Ammon's horn (tissue), 1 donor: Measurements from ENCODE around the gene SYCE1.
A peak's percentile ranks its signal among the peaks of the same experiment; 100 is the strongest.
"Not testable (repeated sequence)": the region's sequence is repeated elsewhere in the genome, so short reads cannot be mapped to it uniquely, and the experiment has no call there.

Experiments used
- DNase-seq: peaks from one replicate; pipeline ENCODE4 v3.0.0-alpha.2; 2016; ENCODE audit warnings: low spot score

The SYCE1 gene

GRCh38 chr10:133557381-133557780 is 8.0 kb downstream of the SYCE1 start:
- no peak for DNase-seq

- DNase-seq, result no peak
Observed at GRCh38 chr10:133555521-133555920, 9.9 kb downstream of the SYCE1 start.

GRCh38 chr10:133554600-133554999 is 10.8 kb downstream of the SYCE1 start:
- DNase-seq, result no peak

GRCh38 chr10:133544506-133544905 is 20.9 kb downstream of the SYCE1 start:
- no peak for DNase-seq

GRCh38 chr10:133541441-133541975 is 23.9 kb downstream of the SYCE1 start:
- DNase-seq, result not testable (repeated sequence)

- no peak for DNase-seq
Observed at GRCh38 chr10:133537546-133538545, 27.5 kb downstream of the SYCE1 start.

GRCh38 chr10:133536198-133536597 is 29.2 kb downstream of the SYCE1 start:
- no peak for DNase-seq

GRCh38 chr10:133534417-133534816 is 31.0 kb downstream of the SYCE1 start:
- DNase-seq, result no peak

- DNase-seq, result no peak
Observed at GRCh38 chr10:133532871-133533270, 32.5 kb downstream of the SYCE1 start.

- DNase-seq, result no peak
Observed at GRCh38 chr10:133530506-133530905, 34.9 kb downstream of the SYCE1 start.

- no peak for DNase-seq
Observed at GRCh38 chr10:133529576-133529946, 35.8 kb downstream of the SYCE1 start.

- DNase-seq, result no peak
Observed at GRCh38 chr10:133528845-133529575, 36.4 kb downstream of the SYCE1 start.

GRCh38 chr10:133528296-133528844 is 37.0 kb downstream of the SYCE1 start:
- no peak for DNase-seq

GRCh38 chr10:133527771-133528271 is 37.6 kb downstream of the SYCE1 start:
- DNase-seq, result no peak

GRCh38 chr10:133526957-133527588 is 38.3 kb downstream of the SYCE1 start, which contains the start of gene CYP2E1:
Gene CYP2E1 (plus strand): TSS chr10:133527363. CDS start chr10:133527396, 33 bp downstream.
- DNase-seq, result no peak

GRCh38 chr10:133525444-133525843 is 39.9 kb downstream of the SYCE1 start:
- no peak for DNase-seq

- DNase-seq, result no peak
Observed at GRCh38 chr10:133523631-133524203, 41.7 kb downstream of the SYCE1 start.

GRCh38 chr10:133520193-133520738 is 45.1 kb downstream of the SYCE1 start:
- DNase-seq, result peak; percentile 60

GRCh38 chr10:133518517-133518916 is 46.9 kb downstream of the SYCE1 start:
- DNase-seq, result not testable (repeated sequence)

- DNase-seq, result no peak
Observed at GRCh38 chr10:133516057-133516456, 49.3 kb downstream of the SYCE1 start.

- no peak for DNase-seq
Observed at GRCh38 chr10:133515471-133515870, 49.9 kb downstream of the SYCE1 start.
